Activated CD8-positive, alpha-beta memory T cell treated with anti-CD3 and anti-CD28 coated beads for 36 hours (primary cell): ENCODE results near the gene ASXL2. TPM values are rescaled to one million over a fixed set of nuclear protein-coding genes. Genes with fewer than 3 reads are reported as not detected.

Experiments used
- CTCF ChIA-PET: fragments of 350-600 bp; sonication (Branson Sonifier 250); formaldehyde crosslinking; loops from one replicate; lab custom pipeline; 2021; ENCODE audit warnings: antibody characterized with exemption; lab: Charles Lee
- POLR2A ChIA-PET: fragments of 350-600 bp; sonication (Branson Sonifier 250); formaldehyde crosslinking; loops from one replicate; lab custom pipeline; 2021; ENCODE audit warnings: antibody characterized with exemption; lab: Charles Lee
- total RNA-seq, 2 experiments: library from RNA; stranded (reverse); gene quantifications; one replicate each; pipeline ENCODE4 v1.2.3, GENCODE V29; 2021

ASXL2 gene
- total RNA-seq, 2 experiments from 2014 or later, result 84.2 to 84.7 TPM

DNA sequence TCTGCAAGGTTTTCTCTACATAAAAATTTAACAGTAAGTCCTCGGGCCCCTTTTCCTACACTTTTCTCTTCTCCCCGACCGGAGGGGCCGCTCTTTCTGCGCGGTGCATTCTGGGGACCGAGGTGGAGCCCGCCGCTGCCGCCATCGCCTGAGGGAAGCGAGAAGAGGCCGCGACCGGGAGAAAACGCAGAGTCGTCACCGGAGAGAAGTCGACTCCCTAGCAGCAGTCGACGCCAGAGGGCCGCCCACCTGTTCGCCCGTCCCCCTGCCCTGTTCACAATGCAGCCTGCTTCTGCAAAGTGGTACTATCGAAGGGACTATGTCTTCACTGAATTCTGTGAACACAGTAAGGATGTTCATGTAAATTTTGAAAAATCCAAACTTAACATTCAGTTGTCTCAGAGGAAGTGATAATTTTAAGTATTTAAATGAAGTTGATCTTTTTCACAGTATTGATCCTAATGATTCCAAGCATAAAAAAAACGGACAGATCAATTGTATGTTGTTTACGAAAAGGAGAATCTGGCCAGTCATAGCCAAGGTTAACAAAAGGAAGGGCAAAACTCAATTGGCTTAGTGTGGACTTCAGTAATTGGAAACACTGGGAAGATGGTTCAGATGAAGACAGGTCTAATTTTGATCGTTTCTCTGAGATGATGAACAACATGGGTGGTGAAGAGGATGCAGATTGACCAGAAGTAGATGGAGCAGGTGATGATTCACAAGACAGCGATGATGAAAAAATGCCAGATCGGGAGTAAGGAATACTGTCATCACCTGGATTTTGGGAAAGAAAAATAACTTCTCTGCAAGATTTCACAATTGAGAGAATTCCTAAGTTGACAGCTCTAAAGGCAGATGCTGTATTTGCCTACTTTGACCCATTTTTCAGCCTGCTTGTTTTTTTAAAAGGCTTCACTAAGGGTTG lies 55.8 kb downstream of the ASXL2 start:
- POLR2A ChIA-PET, result interaction anchor here (0.6 kb wide), 1 partner anchor 625 kb away, joined by 6 read pairs; no protein-coding TSS in a partner anchor
- CTCF ChIA-PET, result interaction anchor here (1.0 kb wide), 1 partner anchor 32 kb away, joined by 4 read pairs; no protein-coding TSS in a partner anchor

DNA sequence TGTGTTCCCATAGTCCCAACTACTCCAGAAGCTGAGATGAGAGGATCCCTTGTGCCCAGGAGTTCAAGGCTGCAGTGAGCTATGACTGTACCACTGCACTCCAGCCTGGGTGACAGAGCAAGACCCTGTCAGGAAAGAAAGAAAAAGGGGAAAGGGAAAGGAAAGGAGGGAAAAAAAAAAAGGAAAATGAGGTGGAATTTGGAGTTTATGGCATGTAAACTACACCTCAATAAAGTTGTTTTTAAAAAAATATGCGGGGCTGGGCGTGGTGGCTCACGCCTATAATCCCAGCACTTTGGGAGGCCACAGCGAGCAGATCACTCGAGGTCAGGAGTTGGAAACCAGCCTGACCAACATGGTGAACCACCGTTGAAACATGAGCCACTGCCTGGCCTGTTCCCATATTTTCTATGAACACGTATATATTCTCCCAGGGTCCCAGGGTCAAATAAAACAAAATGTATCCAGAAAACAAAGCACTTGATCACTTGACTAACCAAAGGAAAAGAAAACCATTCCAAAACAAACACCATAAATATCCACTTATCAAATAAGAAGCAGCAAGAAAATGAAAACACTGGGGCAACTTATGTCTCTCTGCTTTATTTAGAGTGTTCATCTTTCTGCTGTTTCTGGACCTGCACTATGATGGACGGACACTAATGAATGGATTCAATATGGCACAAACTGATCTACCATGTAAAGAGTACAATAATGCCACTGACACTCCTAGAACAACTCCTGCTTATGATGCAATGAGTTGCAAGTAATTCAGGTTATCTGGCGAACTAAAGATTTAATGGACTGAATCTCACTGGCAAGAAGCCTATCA lies 56.8 kb downstream of the ASXL2 start:
- POLR2A ChIA-PET, result no interaction called here
- CTCF ChIA-PET, result interaction anchor here (0.7 kb wide), 1 partner anchor 19 kb away, joined by 3 read pairs; no protein-coding TSS in a partner anchor

DNA sequence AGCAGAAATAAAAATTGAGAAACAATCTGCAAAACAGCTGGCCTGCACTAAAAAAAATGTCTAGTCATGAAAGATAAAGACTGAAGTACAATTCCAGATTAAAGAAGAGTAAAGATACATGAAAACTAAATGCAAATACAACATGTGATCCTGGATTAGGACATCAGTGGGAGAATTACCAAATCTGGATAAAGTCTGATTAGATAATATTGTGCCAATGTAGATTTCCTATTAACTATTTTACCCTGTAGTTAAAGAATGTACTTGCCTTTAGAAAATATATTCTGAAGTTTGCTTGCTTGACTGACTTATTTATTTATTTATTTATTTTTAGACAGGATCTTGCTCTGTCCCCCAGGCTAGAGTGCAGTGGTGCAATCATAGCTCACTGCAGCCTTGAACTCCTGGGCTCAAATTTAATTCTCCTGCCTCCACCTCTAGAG lies 58.7 kb downstream of the ASXL2 start:
- POLR2A ChIA-PET, result no interaction called here
- CTCF ChIA-PET, result no interaction called here

DNA sequence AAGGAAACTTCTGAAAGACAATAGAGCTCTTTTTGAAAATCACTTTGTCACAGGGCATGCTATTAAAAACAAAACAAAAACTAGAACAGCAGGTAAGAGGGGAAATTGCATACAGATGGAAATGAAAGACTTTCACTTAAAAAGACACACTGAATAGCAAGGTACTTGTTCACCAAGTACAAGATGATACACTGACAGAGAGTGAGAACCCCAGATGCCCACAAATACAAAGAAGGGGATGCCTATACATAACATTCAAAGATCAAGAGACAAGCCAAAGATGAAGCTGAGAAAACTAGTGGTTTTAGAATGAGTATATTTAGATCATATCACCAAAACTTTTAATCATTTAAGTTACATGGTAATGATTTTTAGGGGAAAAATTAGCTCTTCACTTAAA lies 60.7 kb downstream of the ASXL2 start:
- CTCF ChIA-PET, result interaction anchor here (0.7 to 1.8 kb wide), 7 partner anchors 16 to 36 kb away, joined by 3 to 6 read pairs (median 3); no protein-coding TSS in a partner anchor
- POLR2A ChIA-PET, result interaction anchor here (0.6 to 1.9 kb wide), 4 partner anchors 13 to 27 kb away, joined by 5 to 8 read pairs (median 5); no protein-coding TSS in a partner anchor

DNA sequence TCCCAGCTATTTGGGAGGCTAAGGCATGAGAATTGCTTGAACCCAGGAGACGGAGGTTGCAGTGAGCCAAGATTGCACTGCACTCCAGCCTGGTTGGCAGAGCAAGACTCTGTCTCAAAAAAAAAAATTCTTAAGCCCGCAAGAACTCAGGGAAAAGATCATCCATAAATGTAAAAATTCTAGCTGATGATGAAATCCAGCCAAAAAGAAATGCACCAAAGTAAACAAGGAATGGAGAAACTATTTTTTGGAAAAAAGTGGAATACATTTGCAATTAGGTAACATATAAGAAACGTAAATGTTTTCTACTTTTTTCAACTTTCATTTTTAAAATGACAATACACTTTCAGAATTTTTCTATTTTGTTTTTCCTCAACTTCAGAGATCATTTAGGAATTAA lies 61.3 kb downstream of the ASXL2 start:
- POLR2A ChIA-PET, result interaction anchor here (1.3 to 1.9 kb wide), 3 partner anchors 14 to 22 kb away, joined by 5 to 8 read pairs (median 5); no protein-coding TSS in a partner anchor
- CTCF ChIA-PET, result interaction anchor here (0.6 to 1.8 kb wide), 5 partner anchors 17 to 264 kb away, joined by 3 to 6 read pairs (median 3); no protein-coding TSS in a partner anchor

DNA sequence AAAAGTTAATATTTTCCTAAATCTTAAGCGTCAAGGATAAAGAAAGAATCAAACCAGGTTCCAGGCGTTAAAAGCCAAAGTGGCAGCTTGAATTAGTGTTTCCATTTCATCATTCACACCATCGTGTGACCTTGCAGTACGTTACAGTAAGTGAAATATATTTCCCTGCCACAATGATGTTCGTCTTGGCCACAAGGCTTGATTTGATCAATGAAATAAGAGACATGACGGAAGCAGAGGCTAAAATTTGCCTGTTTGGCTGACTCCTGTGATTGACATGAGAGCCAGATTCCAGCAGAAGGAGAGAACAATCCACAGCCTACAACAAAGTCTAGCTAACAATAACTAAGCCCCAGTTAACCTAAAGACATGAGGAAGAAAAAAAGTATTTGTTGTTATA lies 62.0 kb downstream of the ASXL2 start:
- CTCF ChIA-PET, result interaction anchor here (0.5 to 2.1 kb wide), 3 partner anchors 18 to 63 kb away, joined by 4 read pairs; no protein-coding TSS in a partner anchor

DNA sequence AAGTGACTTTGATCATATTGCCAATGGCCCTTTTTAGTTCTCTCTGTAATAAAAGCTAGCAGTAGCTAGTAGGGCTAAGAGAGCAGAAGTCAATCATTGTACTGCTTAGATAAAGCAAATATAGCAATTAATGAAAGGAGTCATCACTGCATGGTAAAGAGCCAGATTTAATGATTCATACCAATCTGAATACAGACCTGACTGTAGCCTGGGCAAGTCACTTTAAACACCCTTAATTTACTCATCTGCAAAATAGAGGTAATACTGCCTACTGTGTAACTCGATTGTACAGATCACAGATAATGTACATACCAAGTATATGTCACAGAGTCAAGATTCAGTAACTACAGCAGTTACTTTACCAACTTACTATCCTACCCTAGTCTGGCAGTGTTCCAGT lies 63.6 kb downstream of the ASXL2 start:
- POLR2A ChIA-PET, result no interaction called here
- CTCF ChIA-PET, result interaction anchor here (0.6 to 2.1 kb wide), 4 partner anchors 10 to 65 kb away, joined by 3 to 5 read pairs (median 4); no protein-coding TSS in a partner anchor

More for the DNA sequence above, 62.0 kb downstream of the ASXL2 start:
- POLR2A ChIA-PET, result interaction anchor here (0.6 to 1.9 kb wide), 3 partner anchors 19 to 530 kb away, joined by 3 to 8 read pairs (median 4); partner anchors contain the start of gene ADGRF3

DNA sequence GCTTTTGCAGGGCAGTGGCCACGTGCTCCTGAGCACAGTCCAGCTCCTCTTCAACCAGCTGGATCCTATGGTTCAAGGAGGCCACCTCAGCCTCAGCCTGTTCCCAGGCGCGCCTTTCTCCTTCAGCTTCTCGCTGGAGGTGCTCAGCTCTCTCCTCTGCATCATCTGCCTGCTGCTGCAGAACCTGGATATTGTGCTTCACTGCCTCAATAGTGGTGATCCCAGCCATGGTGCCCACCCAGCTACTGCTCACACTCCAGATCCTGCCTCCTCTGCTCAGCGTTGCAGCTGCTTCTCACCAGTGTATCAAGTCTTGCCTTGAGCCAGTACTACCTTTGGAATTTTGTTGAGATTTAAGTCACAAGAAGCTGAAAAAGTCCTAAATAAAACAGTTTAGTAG lies 67.9 kb downstream of the ASXL2 start:
- ChIA-PET POLR2A (no interaction called here), CTCF (no interaction called here)

DNA sequence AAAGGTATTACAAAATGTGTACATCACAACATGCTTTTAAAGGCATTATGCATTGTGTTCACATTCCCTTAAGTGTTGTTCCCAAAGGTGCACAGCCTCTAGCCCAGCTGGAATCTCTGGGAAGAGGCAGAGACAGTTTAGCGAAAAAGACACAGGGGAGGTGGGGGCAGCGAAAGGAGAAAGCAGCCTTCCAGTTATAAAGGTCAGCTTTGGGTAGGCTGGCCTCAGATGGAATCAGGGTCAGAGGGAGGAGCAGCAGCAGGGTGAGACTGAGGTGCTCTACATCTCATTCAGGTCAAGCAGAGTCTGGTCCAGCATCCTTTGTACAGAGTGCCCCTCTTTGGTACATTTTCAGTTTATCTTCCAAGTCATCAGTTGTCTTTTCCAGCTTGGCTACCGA lies 68.6 kb downstream of the ASXL2 start:
- CTCF ChIA-PET, result interaction anchor here (0.6 kb wide), 1 partner anchor 539 kb away, joined by 3 read pairs; no protein-coding TSS in a partner anchor

DNA sequence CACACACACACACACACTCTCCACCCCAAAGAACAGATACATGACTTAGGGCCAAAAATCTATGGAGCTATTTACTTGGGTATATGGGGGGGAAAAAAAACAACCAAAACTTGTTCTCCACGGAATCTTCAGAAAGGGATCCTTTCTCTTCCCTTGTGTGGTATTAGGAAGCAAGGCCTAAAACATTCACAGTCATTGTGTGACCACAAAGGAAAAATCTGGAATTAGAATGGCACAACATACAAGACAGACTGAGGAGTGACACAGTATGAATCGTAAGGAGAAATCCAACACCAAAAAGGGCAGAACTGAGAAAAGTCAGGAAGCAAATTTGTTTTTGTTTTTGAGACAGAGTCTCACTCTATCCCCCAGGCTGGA lies 70.3 kb downstream of the ASXL2 start:
- CTCF ChIA-PET, result interaction anchor here (0.6 kb wide), 1 partner anchor 56 kb away, joined by 3 read pairs; no protein-coding TSS in a partner anchor
- POLR2A ChIA-PET, result no interaction called here

More for the DNA sequence above, 68.6 kb downstream of the ASXL2 start:
- POLR2A ChIA-PET, result no interaction called here

DNA sequence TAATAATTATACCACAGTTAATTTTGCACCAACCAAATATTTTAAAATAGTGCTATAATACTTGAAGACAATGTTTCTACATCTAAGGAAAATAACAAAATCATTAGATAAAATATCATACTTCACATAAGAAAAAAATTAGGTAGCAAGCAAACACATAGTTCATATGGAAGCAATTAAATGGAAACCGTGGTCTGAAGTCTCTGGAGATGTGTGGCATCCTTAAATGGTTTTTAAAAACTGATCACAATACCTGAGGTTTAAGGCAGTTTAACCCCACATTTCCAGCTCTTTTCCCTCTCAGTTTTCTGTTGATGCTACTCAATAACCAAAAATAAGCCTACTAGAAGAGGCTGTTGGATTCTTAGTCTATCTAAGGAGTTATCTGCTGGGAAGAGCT lies 71.3 kb downstream of the ASXL2 start:
- POLR2A ChIA-PET, result no interaction called here
- CTCF ChIA-PET, result interaction anchor here (1.2 kb wide), 1 partner anchor 24 kb away, joined by 3 read pairs; no protein-coding TSS in a partner anchor

DNA sequence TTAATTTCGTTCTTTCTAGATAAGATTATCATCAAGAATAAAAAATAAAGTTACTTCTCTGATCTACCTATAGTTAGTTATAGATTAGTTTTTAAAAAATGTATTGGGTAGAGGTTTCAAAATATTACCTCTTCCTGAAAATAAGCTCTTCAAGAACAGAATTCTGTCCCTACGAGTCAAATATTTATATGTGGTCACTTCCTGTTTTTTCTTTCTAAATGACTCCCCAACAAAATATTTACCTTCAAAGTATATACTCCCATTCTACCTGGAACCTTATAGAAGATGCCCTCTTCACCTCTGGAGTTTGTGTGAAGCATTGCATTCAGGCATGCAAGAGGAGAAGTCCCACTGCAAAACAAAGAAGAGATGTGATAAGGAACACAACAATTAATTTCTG lies 72.3 kb downstream of the ASXL2 start:
- POLR2A ChIA-PET, result interaction anchor here (0.6 kb wide), 1 partner anchor 38 kb away, joined by 3 read pairs; no protein-coding TSS in a partner anchor
- CTCF ChIA-PET, result interaction anchor here (1.2 kb wide), 1 partner anchor 25 kb away, joined by 3 read pairs; no protein-coding TSS in a partner anchor

DNA sequence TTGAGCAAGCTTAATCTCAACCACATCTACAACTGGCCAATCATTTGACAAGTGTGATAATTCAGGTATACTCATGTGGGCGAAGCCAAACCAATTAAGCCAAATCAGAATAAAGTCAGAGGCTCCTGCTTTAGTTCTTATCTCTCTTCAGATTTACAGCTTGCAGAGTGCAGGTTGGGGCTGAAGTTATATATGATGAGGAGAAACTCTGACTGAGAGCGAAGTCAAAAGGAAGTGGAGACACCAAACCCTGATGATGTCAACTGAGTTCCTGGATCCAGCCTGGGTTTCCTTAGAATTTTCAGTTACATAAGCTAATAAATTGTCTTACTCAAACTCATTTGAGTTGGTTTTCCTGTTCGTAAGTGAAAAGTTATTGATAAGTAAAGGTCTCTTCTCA lies 73.9 kb downstream of the ASXL2 start:
- ChIA-PET POLR2A (no interaction called here), CTCF (interaction anchor here (1.0 to 1.8 kb wide), 3 partner anchors 10 to 24 kb away, joined by 3 to 4 read pairs (median 3); no protein-coding TSS in a partner anchor)

DNA sequence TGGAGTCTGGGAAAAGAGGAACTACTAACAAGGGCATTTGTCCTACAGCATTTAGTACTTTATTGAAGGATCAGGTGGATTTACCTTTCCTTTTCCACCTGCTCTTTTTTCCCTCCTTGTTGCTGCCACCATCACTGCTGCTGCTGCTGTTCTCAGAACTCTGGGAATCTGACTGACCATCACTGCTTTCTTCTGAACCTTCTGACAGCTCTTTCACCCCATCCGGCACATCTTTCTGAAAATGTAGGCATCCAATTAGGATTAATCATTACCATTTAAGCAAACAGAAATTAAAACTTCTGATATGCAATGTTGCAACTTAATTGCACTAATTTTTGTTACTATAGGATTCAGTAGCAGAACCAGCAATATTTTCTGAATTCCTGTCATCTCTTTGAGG lies 79.0 kb downstream of the ASXL2 start:
- ChIA-PET POLR2A (no interaction called here), CTCF (interaction anchor here (0.5 to 1.5 kb wide), 2 partner anchors 16 to 303 kb away, joined by 3 to 4 read pairs; no protein-coding TSS in a partner anchor)

DNA sequence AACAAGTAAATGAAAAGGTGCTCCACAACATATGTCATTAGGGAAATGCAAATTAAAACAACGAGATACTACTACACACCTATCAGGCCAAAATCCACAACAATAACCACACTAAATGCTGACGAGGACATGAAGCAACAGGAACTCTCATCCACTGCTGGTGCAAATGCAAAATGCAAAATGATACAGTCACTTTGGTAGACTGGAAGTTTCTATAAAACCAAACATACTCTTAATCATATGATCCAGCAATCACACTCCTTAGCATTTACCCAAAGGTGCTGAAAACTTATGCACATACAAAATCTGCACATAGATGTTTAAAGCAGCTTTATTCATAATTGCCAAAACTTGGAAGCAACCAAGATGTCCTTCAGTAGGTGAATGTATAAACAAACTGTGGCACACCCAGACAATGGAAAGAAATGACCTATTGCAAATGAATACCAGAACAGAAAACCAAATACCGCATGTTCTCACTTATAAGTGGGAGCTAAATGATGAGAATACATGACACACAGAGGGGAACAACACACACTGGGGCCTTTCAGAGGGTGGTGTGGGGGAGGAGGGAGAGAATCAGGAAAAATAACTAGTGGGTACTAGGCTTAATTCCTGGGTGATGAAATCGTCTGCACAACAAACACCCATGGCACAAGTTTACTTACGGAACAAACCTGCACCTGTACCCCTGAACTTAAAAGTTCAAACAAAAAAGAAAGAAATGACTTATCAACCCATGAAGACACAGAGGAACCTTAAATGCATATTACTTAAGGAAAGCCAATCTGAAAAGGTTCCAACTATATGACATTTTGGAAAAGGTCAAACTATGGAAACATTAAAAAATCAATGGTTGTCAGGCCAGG lies 80.4 kb downstream of the ASXL2 start:
- ChIA-PET CTCF (interaction anchor here (0.7 to 1.5 kb wide), 4 partner anchors 9 to 58 kb away, joined by 3 to 6 read pairs (median 4); no protein-coding TSS in a partner anchor), POLR2A (interaction anchor here (0.7 to 1.9 kb wide), 2 partner anchors 19 to 81 kb away, joined by 3 to 8 read pairs; partner anchors contain the start of gene ASXL2)

DNA sequence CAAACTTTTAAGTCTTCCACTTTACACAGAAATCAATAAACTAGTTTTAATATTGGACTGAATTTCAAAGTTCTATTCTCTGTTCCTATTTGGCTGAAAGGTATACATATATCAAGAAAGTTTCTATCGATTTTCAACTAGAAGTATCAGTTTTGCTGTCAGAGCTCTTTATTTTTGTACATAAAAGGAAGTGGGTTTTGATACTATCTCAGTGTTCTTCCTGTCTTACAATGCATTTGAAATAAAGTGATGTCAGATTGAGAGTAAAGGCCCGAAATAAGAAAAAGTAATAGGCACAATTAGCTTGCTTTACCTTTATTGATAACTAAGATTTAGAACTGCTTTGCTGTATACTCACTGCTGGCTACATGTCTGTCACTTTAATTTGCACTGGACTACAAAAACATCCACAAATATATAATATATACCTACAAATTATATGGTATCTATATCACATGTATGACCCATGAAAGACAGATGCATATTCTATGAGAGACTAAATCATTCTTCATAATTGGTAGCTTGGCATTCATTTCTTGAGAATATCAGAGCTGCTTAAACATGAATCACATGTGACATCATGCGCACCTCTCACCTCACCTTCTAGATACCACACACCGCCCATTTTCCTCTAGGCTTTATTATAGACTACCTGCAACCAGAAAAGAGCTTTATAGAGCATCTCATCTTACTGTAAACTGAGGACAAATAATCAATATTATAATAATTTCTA lies 83.6 kb downstream of the ASXL2 start:
- CTCF ChIA-PET, result interaction anchor here (0.5 to 2.4 kb wide), 3 partner anchors 23 to 57 kb away, joined by 3 to 6 read pairs (median 5); no protein-coding TSS in a partner anchor
- POLR2A ChIA-PET, result interaction anchor here (0.6 to 1.5 kb wide), 3 partner anchors 23 to 84 kb away, joined by 3 to 5 read pairs (median 4); partner anchors contain the start of gene ASXL2
